GM19468 (cell line): ENCODE data around the gene LRRC15.

Experiments
- ATAC-seq: cut with Tn5 transposase; IDR thresholded peaks from one replicate; pipeline ENCODE4 v1.9.1; 2021; ENCODE audit warnings: mild to moderate bottlenecking, moderate library complexity, moderate number of reproducible peaks; ENCODE audit not compliant: unreplicated experiment; ENCODE audit errors: extremely low read depth

LRRC15 gene

DNA sequence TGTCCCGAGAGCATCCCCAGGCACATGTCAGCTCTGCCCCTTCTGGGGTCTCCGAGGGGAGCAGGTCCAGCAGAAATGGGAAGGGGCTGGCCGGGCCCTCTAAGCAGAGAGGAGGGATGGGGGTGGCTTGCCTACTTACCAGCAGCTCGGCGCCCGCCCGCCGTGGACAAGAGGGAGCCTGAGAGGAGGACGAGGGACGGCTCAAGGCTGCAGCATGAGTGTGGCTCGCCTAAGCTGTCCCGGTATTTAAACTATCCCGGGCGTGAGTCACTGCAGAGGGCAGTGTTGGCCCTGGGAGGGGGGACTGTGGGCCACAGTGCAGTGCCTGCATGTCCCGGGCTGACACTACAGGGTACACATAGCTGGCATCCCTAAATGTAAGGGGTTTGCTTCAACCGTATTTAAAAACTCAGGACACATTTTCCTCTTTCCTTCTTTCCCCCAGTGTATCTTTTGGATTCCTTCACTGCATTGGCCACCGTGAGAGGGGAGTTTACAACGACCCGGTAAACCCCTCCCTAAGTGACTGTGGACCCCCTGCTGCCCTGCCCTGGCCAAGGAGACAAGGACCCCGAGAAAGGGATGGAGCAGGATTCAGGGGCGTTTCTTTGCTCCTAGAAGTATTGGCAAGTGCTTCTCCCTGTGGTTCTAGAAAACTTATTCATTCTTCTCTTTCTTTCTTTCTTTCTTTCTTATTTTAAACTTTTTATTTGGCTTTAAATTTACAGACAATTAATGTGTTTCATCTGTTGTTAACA lies at the start of gene LRRC15:
LRRC15 (minus strand) TSS at position 222 of the 758 bp plus-strand sequence. CDS start 8,700 bp downstream, outside the sequence.
- ATAC-seq: no peak

DNA sequence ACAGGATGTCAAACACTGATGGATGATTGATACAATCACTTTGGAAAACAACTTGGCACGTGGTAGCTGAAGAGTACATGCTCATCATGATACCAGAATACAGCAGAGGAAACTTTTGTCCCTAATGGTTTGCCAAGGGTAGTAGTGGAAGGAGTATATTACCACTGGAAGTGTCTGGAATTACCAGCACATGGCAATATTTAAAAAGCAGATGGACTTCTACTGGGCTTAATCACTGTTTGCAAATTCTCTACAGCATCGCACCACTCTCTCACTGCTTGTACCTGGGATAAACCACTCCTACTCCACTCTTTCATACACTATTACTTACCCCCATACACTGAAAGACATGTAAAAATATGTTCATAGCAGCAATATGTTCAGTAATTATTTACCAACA lies 49.1 kb upstream of the LRRC15 start:
- ATAC-seq: no peak

DNA sequence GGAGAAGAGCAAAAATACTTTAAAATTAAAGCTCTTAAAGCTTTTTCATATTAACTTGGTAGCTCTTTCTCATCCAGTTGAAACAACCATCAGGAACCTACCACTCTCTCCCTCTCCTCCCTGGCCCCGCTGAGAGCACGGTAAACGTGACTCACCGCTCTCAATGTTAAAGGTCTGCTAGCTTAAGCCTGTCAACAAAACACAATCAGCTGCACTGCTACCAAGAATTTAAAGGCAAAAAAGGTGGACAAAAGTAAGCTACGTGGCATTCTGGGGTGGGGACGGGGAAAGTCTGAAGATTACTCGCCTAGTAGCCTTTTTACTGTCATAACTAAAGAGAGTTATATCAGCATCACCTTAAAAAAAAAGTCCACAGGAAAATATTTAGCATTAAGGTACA lies 37.9 kb upstream of the LRRC15 start:
- ATAC-seq: no peak

DNA sequence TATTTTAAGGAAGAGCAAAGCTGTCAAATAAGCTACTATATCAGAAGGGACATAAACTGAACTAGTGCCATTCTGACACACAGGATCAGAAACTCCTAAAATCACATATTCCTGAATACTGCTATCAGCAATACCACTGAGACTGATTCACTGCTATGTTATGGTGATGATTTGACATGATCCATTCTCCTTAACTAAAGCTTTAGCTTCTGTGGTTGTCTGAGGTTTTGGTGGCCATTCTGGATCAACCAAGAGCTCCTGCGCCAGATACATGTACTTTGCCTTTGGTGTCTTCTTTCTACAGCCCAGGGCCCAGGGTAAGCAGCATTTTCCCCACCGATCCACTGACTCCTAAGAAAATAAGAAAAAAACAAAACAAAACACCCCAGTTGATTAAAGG lies 36.2 kb upstream of the LRRC15 start:
- no peak for ATAC-seq

DNA sequence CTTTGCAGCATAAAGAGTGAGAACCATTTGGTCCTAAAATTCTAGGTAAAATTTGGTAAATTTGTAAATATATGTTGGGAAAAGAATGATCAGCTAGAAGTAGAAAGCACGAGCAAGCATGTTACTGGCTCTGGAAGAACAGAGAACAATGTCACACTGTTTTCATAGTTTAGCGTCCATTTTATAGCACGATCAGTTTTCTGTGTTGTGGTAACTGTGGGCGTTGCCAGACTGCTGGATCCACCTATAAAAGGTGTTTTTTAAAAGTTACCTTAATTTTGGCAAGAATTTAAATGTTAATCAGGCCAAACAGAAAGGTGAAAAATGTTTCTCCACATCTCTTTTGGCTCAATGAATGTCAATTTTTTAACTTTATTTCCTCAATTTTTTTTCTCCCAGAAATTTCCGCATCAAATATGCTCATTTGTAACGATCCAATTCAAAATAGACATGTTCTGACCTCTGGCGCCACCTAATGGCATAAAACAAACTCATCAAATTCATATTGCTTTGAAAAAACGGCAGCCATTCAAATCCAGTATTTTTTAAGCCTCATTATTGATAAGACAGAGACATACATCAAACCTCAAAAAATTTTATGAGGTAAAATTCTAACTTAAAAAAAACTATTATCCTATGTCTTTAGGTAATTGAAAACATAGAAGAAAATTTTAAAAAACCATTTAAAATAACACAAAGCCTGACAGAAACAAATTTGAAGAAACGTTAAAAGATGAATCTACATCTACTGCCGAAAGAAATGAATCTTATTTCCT lies 35.0 kb upstream of the LRRC15 start:
- ATAC-seq: no peak

DNA sequence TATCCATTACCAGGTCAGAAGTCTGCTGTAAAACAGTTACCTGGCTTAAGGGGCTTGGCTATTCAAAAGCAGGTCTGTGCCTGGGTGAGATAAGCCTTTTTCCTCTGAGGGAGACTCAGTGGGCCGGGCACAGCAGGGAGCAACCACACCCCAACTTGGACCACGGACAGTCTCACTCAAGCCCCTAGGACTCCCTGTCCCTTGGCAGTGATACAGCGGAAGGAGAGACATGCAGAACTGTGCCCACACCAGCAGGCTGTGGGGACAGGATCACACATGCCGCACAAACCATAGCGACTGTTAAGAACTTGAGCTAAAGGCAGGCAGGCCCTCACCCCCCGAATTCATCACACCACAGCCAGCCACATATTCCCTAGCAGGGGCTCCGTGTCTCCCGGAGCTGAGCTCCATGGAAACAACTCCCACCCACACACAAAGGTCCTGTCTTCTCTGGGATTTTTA lies 32.4 kb upstream of the LRRC15 start:
- ATAC-seq: no peak

DNA sequence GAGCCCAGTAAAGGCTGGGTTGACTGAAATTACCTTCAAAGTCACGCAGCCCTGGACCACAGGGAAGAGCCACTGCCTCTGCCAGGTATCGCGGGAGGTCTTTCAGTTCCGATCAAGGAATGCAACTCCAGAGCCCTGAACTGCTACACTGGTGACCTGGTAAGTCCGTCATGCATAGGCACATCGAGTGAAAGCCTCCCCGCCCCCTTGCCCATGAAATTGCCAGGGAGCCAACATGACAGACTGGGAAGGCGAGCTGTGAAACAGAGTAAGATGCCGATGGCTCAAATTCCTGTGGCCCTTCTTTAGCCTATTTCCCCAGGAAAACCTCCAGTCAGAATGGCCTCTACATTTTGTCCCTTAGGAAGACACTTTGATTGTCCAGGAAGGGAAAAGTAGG lies 31.8 kb upstream of the LRRC15 start:
- ATAC-seq: no peak

DNA sequence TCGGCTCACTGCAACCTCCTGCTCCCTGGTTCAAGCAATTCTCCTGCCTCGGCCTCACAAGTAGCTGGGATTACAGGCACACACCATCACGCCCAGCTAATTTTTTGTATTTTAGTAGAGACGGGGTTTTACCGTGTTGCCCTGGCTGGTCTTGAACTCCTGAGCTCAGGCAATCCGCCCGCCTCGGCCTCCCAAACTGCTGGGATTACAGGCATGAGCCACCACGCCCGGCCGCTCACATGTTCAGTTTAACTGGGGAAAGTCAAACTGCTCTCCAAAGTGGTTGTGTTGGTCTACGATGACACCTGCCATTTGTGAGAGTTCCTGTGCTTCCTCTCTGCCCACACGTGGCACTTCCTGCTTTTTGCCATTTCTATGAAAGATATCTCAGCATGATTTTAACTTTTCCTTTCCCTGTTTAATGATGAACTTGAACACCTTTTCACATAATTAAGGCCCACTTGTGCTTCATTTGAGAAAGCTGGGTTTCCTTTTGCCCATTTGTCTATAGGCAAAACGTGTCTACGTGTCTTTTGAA lies 30.4 kb upstream of the LRRC15 start:
- no peak for ATAC-seq

DNA sequence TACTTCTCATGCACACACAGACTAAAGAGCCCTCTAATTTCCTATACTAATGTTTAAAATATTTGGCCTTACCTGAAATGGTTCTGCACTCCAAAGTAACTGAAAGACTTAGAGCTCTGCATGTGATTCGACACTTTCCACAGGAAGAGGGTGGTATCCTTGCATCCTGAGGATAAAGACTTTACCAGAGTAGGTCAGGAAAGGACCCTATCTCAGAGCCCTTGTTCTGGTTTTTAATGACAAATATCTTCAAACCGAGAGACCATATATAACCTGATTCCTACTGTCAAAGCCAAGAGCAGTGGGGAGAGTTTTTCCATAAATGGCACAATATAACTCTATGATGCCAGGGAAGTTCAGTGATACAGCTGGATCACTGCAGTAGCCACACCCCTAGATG lies 29.6 kb upstream of the LRRC15 start, which contains the start of gene GP5:
GP5 (minus strand) TSS at position 101 of the 400 bp plus-strand sequence. CDS start 984 bp downstream, outside the sequence.
- no peak for ATAC-seq

DNA sequence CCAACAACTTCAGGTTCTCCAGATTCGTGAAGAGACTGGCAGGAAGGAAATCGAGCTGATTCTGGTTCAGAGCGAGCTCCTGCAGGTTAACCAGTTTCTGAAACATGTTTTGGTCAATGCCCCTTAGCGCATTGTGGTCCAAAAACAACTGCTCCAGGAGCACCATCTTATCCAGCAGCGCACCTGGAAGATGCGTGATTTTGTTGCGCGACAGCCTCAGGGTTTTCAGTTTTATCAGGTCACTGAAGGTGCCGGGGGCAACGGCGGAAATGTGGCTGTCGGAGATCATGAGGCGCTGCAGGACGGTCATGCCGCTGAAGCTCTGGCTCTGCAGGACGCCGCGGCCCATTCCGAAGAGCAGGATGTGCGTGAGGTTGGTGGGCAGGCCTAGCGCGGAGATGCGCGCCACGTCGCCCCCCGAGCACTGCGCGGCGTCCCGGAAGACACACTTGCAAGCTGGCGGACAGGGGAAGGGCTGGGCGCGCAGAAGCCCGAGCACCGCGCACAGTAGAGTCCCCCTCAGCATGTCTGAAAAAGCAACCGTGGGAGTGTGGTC lies 28.3 kb upstream of the LRRC15 start:
- no peak for ATAC-seq

DNA sequence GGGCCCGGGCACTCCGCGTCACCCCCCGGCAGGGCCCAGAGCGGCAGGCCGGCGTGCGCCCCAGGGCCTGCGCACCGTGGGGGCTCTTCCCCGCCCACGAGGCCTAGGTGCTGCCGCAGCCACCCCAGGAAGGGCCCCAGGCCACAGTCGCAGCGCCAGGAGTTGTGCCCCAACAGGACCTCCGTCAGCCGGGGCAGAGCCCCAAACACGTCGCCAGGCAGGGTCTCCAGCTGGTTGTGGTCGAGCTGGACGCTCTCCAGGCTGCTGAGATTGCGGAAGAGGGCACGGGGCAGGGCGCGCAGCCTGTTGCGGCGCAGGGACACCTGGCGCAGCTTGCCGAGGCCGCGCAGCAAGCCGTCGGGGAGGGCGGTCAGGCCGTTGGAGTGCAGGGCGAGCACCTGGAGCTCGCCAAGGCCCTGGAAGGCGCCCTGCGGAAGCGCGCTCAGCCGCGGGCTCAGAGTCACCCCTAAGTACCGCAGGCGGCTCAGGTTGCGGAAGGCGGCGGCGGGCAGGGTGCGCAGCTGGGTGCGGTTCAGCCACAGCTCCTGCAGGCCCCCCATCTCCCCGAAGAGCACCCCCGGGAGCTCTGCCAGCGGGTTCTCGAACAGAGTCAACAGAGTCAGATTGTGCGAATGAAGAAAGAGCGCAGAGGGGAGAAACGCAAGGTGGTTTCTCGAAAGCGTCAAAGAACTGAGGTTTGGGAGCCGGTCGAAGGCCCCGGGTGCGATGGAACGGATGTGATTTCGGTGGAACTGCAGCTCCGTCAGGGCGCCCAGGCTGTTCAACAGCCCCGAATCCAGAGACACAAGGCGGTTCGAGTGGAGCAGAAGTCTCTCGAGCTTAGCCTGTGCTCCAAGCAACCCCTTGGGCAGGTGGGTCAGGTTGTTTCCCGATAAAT lies 27.6 kb upstream of the LRRC15 start:
- ATAC-seq: no peak

DNA sequence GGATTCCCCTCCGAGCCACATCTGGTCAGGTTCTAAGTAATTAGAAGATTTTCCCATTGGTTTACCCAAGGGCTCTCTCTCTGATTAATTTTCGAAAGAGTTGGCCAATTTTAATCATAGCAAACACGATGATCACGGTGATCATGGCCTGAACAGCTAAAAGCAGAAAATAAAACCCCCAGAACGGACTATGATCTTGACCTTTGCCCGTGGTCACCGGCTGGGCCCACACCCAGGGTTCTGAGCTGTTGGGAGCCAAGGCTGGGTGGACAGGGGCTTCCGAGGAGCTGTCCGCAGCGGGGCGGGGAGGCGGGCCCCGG lies 27.0 kb upstream of the LRRC15 start:
- ATAC-seq: no peak

DNA sequence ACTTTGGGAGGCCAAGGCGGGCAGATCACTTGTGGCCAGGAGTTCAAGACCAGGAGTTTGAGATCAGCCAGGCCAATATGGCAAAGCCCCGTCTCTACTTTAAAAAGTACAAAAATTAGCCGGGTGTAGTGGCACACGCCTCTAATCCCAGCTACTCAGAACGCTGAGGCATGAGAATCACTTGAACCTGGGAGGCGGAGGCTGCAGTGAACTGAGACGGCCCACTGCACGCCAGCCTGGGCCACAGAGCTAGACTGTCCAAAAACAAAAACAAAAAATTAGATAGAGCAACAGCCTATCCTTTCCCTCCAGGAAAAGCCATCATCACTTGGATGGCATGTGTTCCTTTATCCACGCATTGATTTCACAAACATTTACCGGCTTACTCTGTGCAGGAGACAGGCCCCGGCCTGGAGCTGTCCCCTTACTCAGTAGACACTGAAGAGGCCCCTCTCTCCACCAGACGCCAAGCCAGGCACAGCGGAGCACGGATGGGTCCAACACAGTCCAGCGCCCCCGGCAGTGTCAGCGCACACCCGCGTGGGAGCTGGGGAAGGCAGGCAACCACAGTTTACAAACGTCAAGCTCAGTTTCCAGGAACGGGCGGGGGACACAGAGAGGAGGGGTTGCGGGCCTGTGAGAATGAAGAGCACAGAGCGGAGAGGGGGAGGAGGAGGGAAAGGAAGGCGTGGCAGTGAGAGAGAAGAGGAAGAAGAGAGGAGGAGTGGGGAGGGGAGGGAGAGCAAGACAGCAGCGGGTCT lies 26.4 kb upstream of the LRRC15 start:
- no peak for ATAC-seq

DNA sequence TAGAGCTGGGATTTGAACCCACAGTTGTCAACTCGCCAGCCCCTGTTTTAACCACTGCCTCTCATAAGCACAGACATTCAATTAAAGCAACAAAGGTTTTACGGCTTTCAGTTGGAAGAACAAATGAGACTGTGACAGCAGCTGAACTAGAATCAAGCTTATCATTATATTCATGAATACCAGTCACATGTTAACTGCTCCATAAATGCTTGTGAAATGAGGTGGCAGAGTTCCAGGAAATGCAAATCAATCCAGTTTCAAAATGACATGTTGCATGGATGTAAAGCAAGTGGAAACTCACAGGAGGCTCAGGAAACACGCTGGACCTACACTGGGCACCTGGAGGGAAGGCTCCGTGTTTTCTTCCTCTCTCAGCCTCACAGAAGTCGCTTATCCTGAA lies 25.7 kb upstream of the LRRC15 start:
- no peak for ATAC-seq

DNA sequence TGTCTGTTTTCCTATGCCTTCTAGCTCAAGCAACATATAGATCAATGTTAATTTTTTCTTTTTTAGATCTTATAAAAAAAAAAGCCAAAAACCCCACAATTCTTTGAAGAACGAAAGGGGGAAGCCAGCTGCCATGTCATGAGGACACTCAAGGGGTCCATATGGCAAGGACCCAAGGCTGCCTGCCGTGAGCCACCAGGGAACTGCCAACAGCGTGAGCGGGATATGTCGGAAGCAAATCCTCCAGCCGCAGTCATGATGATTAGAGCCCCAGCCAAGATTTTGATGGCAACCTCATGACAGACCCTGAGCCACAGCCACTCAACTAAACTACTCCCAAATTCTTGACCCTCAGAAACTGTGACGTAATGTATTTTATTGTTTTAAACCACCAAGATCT lies 23.0 kb upstream of the LRRC15 start:
- no peak for ATAC-seq

DNA sequence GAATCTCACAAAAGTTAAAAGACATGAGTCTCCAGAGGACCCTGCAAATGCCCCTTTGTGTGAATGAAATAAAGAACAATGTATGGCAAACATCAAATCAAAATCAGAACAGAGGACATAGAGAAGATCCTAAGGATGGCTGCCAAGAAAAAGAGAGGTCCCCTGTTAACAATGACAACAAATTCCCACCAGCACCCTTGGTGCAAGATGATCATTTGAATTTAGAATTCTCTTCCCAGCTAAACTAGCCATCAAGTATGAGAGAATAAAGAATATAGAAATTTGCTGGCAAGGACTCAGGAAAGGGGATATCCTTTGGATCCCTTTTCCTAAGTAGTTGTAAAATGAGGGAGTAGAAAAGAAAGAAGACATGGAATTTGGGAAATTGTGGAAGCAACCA lies 21.3 kb upstream of the LRRC15 start:
- no peak for ATAC-seq

DNA sequence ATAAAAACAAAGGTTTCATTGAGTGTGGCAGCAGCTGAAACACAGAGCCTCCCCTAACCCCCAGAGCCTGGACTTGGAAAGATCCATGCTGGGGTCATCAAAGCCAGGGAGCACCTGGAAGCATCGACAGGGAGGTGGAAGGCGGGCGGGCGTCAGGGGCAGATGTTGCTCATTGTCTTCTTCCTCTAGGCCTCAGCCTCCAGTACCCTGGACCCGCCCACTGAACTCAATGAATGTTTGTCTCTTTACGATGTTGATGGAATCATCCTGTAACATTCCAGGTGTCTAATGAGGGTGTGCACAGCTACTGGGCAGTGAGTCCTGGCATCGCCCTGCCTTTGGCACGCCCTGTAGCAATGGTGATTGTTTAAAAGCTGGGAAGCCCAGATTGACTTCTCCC lies 19.7 kb upstream of the LRRC15 start:
- no peak for ATAC-seq

DNA sequence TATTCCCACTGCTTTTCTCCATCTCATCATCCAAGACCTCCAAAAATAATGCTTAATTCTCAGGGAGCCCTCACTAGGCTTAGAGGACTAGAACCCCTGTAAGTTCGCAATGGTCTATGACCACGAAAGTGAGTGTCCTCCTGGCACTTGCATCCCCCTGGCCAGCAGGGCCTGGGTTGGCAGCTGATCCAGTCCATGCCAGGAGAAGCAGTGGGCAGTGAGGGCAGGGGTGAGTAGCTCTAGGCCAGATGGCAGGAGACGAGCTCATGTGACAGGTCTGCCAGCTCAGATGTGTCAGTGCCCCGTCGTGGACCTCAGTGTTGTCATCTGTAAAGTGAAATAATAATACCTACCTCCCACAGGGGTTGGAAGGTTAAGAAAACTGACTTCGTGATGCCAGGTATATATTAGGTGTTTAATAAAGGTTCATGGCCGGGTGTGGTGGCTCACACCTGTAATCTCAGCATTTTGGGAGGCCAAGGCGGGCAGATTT lies 18.4 kb upstream of the LRRC15 start:
- ATAC-seq: no peak

DNA sequence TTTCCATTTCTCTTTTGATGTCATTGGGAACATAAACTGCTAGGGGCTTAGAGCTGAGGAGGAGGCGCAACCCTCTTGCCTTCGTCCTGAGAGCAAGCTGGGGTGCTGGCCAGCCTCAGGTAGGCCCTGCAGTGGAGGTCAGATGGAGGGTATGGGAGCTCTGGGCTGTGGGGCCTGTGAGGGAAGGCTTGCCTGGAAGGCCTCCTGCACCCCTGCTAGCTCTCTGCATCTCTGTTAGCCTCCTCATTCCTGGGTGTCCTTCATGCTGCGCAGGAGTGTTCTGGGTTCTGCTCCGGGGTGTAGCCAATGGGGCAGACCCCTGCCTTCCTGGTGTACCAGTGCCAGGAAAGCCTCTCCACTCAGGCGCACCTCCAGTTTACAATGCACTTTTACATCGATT lies 17.7 kb upstream of the LRRC15 start:
- ATAC-seq: no peak
